Ishikawa (cell line): Measurements from ENCODE around the gene LPAR1.

Source experiments
- CEBPB ChIP-seq: IDR thresholded peaks from 2 replicates; pipeline ENCODE4 v1.6.1; 2012
- CREB1 ChIP-seq: IDR thresholded peaks from 2 replicates; pipeline ENCODE4 v1.6.1; 2012; ENCODE audit warnings: low read depth
- EGR1 ChIP-seq: IDR thresholded peaks from 2 replicates; pipeline ENCODE4 v1.6.1; 2012
- EP300 ChIP-seq: IDR thresholded peaks from 2 replicates; pipeline ENCODE4 v1.6.1; 2012; ENCODE audit warnings: borderline replicate concordance
- FOXM1 ChIP-seq: IDR thresholded peaks from 2 replicates; pipeline ENCODE4 v1.6.1; 2012; ENCODE audit warnings: low read depth, borderline replicate concordance
- NFIC ChIP-seq: IDR thresholded peaks from 2 replicates; pipeline ENCODE4 v1.6.1; 2012
- RAD21 ChIP-seq: IDR thresholded peaks from 2 replicates; pipeline ENCODE4 v1.6.1; 2012; ENCODE audit warnings: low read depth
- TAF1 ChIP-seq: IDR thresholded peaks from 2 replicates; pipeline ENCODE4 v1.6.1; 2012; ENCODE audit warnings: low read depth, mild to moderate bottlenecking
- TCF12 ChIP-seq: IDR thresholded peaks from 2 replicates; pipeline ENCODE4 v1.6.1; 2012; ENCODE audit warnings: low read depth
- TEAD4 ChIP-seq: IDR thresholded peaks from 2 replicates; pipeline ENCODE4 v1.6.1; 2012
- YY1 ChIP-seq: IDR thresholded peaks from 2 replicates; pipeline ENCODE4 v1.6.1; 2012; ENCODE audit warnings: low read depth
- ZBTB7A ChIP-seq: IDR thresholded peaks from 2 replicates; pipeline ENCODE4 v1.6.1; 2012; ENCODE audit warnings: low read depth
- TF ChIP-seq, protein P1 (sequence below): IDR thresholded peaks from 2 replicates; pipeline ENCODE4 v1.6.1; 2012
- TF ChIP-seq, protein P2 (sequence below): IDR thresholded peaks from 2 replicates; pipeline ENCODE4 v1.6.1; 2012; ENCODE audit warnings: low read depth, mild to moderate bottlenecking
- TF ChIP-seq, protein P3 (sequence below): IDR thresholded peaks from 2 replicates; pipeline ENCODE4 v1.6.1; 2012

Gene LPAR1

DNA sequence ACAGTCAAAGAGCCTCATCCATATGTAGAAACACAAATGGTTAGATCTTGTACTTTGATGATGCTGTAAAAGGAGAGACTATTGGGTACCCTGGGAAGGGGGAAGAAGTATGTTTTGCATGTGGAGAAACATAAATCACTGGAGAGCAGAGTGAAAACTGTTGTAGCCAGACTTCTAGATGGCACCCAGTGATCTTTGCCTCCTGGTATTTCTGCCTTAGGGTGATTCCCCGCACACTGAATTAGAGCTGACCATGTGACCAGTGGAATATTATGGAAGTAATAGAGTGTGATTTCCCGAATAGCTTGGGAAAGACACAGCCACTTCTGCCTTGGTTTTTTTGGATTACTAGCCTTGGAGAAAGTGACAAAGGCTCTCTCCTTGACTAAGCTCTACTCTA, 174.3 kb downstream of the LPAR1 start:
- no peak for TF ChIP-seq FOXM1
- no peak for TF ChIP-seq CEBPB
- no peak for TF ChIP-seq TAF1
- TF ChIP-seq, protein P1, sequence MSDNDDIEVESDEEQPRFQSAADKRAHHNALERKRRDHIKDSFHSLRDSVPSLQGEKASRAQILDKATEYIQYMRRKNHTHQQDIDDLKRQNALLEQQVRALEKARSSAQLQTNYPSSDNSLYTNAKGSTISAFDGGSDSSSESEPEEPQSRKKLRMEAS, result no peak
- no peak for TF ChIP-seq ZBTB7A
- no peak for TF ChIP-seq YY1
- no peak for TF ChIP-seq TEAD4
- no peak for TF ChIP-seq EP300
- TF ChIP-seq NFIC, result no peak
- no peak for TF ChIP-seq TCF12
- TF ChIP-seq, protein P2, sequence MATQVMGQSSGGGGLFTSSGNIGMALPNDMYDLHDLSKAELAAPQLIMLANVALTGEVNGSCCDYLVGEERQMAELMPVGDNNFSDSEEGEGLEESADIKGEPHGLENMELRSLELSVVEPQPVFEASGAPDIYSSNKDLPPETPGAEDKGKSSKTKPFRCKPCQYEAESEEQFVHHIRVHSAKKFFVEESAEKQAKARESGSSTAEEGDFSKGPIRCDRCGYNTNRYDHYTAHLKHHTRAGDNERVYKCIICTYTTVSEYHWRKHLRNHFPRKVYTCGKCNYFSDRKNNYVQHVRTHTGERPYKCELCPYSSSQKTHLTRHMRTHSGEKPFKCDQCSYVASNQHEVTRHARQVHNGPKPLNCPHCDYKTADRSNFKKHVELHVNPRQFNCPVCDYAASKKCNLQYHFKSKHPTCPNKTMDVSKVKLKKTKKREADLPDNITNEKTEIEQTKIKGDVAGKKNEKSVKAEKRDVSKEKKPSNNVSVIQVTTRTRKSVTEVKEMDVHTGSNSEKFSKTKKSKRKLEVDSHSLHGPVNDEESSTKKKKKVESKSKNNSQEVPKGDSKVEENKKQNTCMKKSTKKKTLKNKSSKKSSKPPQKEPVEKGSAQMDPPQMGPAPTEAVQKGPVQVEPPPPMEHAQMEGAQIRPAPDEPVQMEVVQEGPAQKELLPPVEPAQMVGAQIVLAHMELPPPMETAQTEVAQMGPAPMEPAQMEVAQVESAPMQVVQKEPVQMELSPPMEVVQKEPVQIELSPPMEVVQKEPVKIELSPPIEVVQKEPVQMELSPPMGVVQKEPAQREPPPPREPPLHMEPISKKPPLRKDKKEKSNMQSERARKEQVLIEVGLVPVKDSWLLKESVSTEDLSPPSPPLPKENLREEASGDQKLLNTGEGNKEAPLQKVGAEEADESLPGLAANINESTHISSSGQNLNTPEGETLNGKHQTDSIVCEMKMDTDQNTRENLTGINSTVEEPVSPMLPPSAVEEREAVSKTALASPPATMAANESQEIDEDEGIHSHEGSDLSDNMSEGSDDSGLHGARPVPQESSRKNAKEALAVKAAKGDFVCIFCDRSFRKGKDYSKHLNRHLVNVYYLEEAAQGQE, result no peak
- no peak for TF ChIP-seq EGR1
- TF ChIP-seq, protein P3, sequence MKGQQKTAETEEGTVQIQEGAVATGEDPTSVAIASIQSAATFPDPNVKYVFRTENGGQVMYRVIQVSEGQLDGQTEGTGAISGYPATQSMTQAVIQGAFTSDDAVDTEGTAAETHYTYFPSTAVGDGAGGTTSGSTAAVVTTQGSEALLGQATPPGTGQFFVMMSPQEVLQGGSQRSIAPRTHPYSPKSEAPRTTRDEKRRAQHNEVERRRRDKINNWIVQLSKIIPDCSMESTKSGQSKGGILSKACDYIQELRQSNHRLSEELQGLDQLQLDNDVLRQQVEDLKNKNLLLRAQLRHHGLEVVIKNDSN, result no peak
- no peak for TF ChIP-seq CREB1
- TF ChIP-seq RAD21, result no peak

DNA sequence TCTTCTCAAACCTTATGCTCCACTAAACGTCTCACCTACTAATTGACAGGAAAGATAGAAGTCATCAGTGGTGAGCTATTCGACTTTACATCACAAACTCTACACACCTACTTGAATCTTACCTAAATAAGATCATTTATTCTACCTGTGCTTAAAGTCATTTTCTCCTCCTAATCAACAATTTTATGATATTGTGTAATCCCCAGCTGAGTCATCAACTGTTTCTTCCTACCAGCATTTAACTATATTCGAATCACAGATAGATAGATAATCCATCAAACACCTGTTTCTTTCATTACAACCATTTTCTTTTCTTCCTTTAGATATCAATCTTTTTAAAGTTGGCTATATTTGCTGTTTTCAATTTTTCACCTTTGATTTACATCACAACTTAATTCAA, 181.5 kb downstream of the LPAR1 start:
- TF ChIP-seq NFIC (no peak), CREB1 (no peak), EGR1 (no peak), ZBTB7A (no peak), EP300 (no peak), RAD21 (no peak), FOXM1 (no peak), CEBPB (no peak), YY1 (no peak), TAF1 (no peak), TEAD4 (no peak)
- TF ChIP-seq, protein P1, result no peak
- TF ChIP-seq, protein P3, result no peak

DNA sequence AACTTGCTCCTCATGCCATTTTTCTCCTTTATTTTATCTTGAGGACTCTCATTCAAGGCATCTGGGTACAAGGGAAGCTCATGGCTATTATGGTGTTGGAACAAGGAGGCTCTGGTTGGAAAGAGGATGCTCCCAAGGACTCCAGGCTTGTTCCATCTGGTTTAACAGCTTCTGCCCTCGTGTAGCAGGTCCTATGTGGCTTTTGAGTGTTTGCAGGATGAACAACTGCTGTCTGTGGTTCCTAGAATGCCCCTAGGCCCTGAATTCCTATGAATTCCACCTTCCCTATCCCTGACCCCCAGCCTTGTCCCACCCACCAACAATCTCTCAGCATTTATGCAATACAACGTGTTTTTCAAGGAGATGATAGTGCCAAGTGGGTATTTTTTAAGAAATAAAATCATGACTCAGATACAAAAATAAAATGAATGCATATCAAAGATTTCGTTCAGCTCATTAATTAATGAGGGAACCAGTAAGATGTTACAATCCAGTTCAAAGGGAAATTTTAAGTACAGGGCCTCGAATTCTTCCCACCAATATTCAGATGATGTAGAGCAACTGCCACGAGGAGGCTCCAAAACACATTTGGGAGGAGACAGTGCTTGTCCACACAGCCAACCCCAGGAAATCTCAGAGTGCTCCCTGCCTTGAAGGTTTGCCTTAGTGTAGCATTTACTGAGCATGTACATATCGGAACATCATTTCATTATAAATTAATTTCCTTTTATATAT, 187.7 kb downstream of the LPAR1 start:
- TF ChIP-seq, protein P2, result no peak
- TF ChIP-seq TAF1 (no peak), CEBPB (no peak), TEAD4 (no peak), CREB1 (no peak), NFIC (no peak), TCF12 (no peak), FOXM1 (no peak), YY1 (no peak)
- TF ChIP-seq, protein P1, result no peak
- TF ChIP-seq, protein P3, result no peak

DNA sequence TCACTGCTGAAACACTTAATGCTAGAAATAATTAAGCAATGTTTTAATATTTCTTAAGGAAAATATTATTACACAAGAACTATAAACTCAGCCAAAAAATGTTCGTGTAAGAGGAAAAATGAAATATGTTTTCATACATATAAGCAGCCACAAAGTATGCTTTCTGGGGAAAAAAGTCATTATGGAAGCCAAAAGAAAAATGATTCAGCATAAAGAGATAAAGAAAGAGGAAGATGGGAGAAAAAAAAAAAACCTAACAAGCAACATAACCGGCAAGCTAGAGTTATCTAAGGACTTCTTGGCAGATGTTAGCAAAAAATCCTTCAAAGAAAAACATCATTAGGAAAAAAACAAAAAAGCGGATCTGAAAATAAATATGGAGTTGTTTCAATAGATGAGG, 190.6 kb downstream of the LPAR1 start:
- TF ChIP-seq TAF1, result no peak

DNA sequence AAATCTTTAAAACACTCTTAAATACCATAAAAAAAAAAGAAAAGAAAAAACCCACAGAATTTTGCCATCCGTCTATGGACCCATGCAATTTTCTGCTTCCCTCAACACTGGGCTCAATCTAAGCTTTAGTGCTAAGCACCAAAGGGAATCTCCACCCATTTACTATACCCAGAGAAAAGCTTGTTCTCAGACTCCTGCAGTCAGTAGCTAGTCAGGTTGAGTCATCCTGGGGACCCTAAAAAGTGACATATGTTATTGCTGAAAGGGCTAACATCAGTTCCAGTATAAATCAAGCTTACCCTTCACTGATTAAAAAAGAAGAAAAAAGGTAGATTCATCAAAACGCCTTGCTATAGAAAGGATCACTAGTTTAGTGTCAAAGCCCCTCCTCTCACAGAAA, 192.1 kb downstream of the LPAR1 start:
- TF ChIP-seq, protein P1, result no peak
- no peak for TF ChIP-seq ZBTB7A
- no peak for TF ChIP-seq TAF1

DNA sequence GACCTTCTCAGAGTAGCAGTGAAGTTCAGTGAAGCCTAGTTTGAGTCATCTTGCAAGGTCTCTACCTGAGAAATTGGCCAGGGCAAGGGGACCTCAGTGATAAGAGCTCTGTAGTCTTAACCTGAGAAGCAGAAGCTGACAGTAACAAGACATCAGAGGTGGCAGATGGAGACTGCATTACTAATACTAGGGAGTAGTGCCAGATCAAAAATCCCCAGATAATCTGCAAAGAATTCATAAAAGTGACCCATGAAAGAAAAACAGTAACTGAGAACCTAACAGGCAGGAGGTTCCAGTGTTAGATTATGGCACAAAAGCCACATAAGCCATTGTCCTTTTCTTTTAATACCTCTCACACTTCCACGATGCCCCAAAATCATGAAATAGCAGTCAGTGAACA, 194.1 kb downstream of the LPAR1 start:
- TF ChIP-seq, protein P2, result no peak
- TF ChIP-seq TAF1 (no peak), CEBPB (no peak), TCF12 (no peak)
- TF ChIP-seq, protein P1, result no peak
